ENCODE data around the gene COL20A1.

- TF ChIP-seq MAX (IDR thresholded peaks at IDR 0.05; ENCODE audit: low read depth, low read length) (no peak), CTCF (IDR thresholded peaks at IDR 0.05; ENCODE audit: low read depth, low read length) (no peak), POLR2A (IDR thresholded peaks at IDR 0.05; ENCODE audit: extremely low read depth, insufficient read length) (no peak)
Measured at GRCh38 chr20:63261795-63262528, 31.0 kb upstream of the COL20A1 start.

All from NB4 (cell line).